K562 (cell line): ENCODE results near the gene TNN. TPM values are rescaled to one million over a fixed set of nuclear protein-coding genes. Genes with fewer than 3 reads are reported as not detected.

ENCODE experiments used
- ATAC-seq: fragments of 200-7000 bp; cut with Tn5 transposase; 3 replicates; pipeline ENCODE4 v1.9.1; 2020; ENCODE audit warnings: moderate library complexity
- BruUV-seq: library from RNA; stranded (reverse); fragments of 400-500 nt; replicated peaks from 2 replicates; lab custom pipeline; 2021; lab: Mats Ljungman, UMichigan
- CTCF ChIA-PET: fragments of 300-600 bp; formaldehyde crosslinking; extraction: SDS; loops from one replicate; lab custom pipeline; 2021; ENCODE audit warnings: low intra/inter-chr PET ratio; lab: Yijun Ruan, JAX
- POLR2A ChIA-PET: fragments of 300-600, 350-650 bp; sonication (Branson Sonifier 250); formaldehyde crosslinking; extraction: SDS; loops from one replicate; lab custom pipeline; 2021; ENCODE audit warnings: antibody characterized with exemption, inconsistent platforms; lab: Yijun Ruan, JAX
- DNase-seq, 4 experiments: peaks; one replicate each; pipeline versions ENCODE4 v3.0.0 to v3.0.0-alpha.2; 2011 to 2018; ENCODE audit warnings: low spot score in 3 of 4, mixed read lengths in 3 of 4; ENCODE audit errors: extremely low read depth in 1 of 4
- FAIRE-seq: peaks from 2 replicates; lab custom pipeline; 2011; peaks lifted over from hg19 to GRCh38; lab: Jason Lieb, UNC
- H2AFZ ChIP-seq: 2 replicates; pipeline ENCODE4 v1.6.0; 2011; ENCODE audit warnings: low read depth, low read length, control low read depth, inconsistent platforms
- H3K27ac ChIP-seq: fragments of 200-600 bp; 3 replicates; pipeline ENCODE4 v1.8.0; 2011; ENCODE audit warnings: low read depth, mild to moderate bottlenecking, control low read depth, inconsistent platforms, low read length, moderate library complexity, mixed read lengths; ENCODE audit errors: extremely low read depth
- H3K27me3 ChIP-seq, 2 experiments: fragments of 300-600 bp in 1 of 2; 2 replicates in 1 of 2; 3 replicates in 1 of 2; pipeline versions ENCODE4 v1.6.0 to v1.8.0; 2011; ENCODE audit warnings: inconsistent platforms in 2 of 2, low read length in 2 of 2, mild to moderate bottlenecking in 1 of 2, mixed read lengths in 1 of 2, moderate library complexity in 1 of 2; ENCODE audit not compliant: control insufficient read depth in 2 of 2, insufficient read depth in 2 of 2
- H3K36me3 ChIP-seq: fragments of 300-600 bp; 3 replicates; pipeline ENCODE4 v1.8.0; 2011; ENCODE audit warnings: mild to moderate bottlenecking, low read length, inconsistent platforms; ENCODE audit not compliant: control insufficient read depth, insufficient read depth
- H3K4me1 ChIP-seq, 2 experiments: fragments of 200-600 bp in 1 of 2; replicated peaks in 1 of 2; 2 replicates in 1 of 2; 3 replicates in 1 of 2; pipeline versions ENCODE4 v1.5.1 to v1.8.0; 2011; ENCODE audit warnings: inconsistent platforms in 2 of 2, low read length in 2 of 2, mild to moderate bottlenecking in 1 of 2, mixed read lengths in 1 of 2, moderate library complexity in 1 of 2; ENCODE audit not compliant: control insufficient read depth in 2 of 2, insufficient read depth in 2 of 2
- H3K4me2 ChIP-seq: 2 replicates; pipeline ENCODE4 v1.6.1; 2011; ENCODE audit warnings: low read length, control low read depth, inconsistent platforms, mixed read lengths; ENCODE audit not compliant: insufficient read depth
- H3K4me3 ChIP-seq: fragments of 200-600 bp; sonication (generic), shearing (Covaris generic); 2 replicates; pipeline ENCODE4 v1.5.1; 2016; ENCODE audit warnings: control low read depth, inconsistent platforms
- H3K79me2 ChIP-seq: fragments of 200-600 bp; 3 replicates; pipeline ENCODE4 v1.8.0; 2011; ENCODE audit warnings: low read length, inconsistent platforms; ENCODE audit not compliant: control insufficient read depth, insufficient read depth
- H3K9ac ChIP-seq, 2 experiments: 2 replicates each; pipeline versions ENCODE4 v1.6.0 to v1.6.1; 2011; ENCODE audit warnings: low read depth in 2 of 2, low read length in 2 of 2, control low read depth in 1 of 2, inconsistent platforms in 1 of 2, mild to moderate bottlenecking in 1 of 2, mixed read lengths in 1 of 2; ENCODE audit not compliant: insufficient read depth in 1 of 2
- H3K9me1 ChIP-seq: one replicate; pipeline ENCODE4 v1.6.0; 2011; ENCODE audit warnings: inconsistent platforms, mild to moderate bottlenecking, low read length, moderate library complexity; ENCODE audit not compliant: control insufficient read depth, insufficient read depth
- H3K9me3 ChIP-seq: replicated peaks from 2 replicates; pipeline ENCODE4 v1.5.1; 2011; ENCODE audit warnings: low read depth, low read length, inconsistent platforms; ENCODE audit not compliant: control insufficient read depth, insufficient read depth
- H4K20me1 ChIP-seq: replicated peaks from 2 replicates; pipeline ENCODE4 v1.6.1; 2011; ENCODE audit warnings: low read length, inconsistent platforms, mixed read lengths; ENCODE audit not compliant: control insufficient read depth, insufficient read depth
- CHCHD3 ChIP-seq: fragments of 250-450 bp; sonication (Bioruptor Pico); IDR thresholded peaks from 2 replicates; pipeline ENCODE4 v2.1.2; 2022; ENCODE audit warnings: mild to moderate bottlenecking
- HNRNPK ChIP-seq: fragments of 200-400 bp; formaldehyde crosslinking; IDR thresholded peaks from one replicate; pipeline ENCODE4 v1.6.1; 2018; ENCODE audit warnings: mild to moderate bottlenecking, low read depth, low read length; ENCODE audit not compliant: poor library complexity, severe bottlenecking
- KLF10 ChIP-seq: fragments of 250-450 bp; sonication (Bioruptor Pico); IDR thresholded peaks from 2 replicates; pipeline ENCODE4 v1.6.1; 2021; ENCODE audit warnings: matching md5 sums
- MGA ChIP-seq: fragments of 450-650 bp; IDR thresholded peaks from 2 replicates; pipeline ENCODE4 v1.6.1; 2016; ENCODE audit warnings: mild to moderate bottlenecking, moderate library complexity
- NCOA4 ChIP-seq: fragments of 450-650 bp; IDR thresholded peaks from 2 replicates; pipeline ENCODE4 v1.6.1; 2018; ENCODE audit warnings: mild to moderate bottlenecking; ENCODE audit not compliant: partially characterized antibody
- PRDM10 ChIP-seq: fragments of 450-650 bp; IDR thresholded peaks from 2 replicates; pipeline ENCODE4 v1.6.1; 2018; ENCODE audit not compliant: partially characterized antibody
- RBM14 ChIP-seq: fragments of 200-400 bp; formaldehyde crosslinking; IDR thresholded peaks from 2 replicates; pipeline ENCODE4 v1.6.1; 2018; ENCODE audit warnings: low read depth, mild to moderate bottlenecking, low read length, moderate library complexity, borderline replicate concordance; ENCODE audit not compliant: insufficient read depth
- ZNF384 ChIP-seq: IDR thresholded peaks from 2 replicates; pipeline ENCODE4 v1.6.1; 2012; ENCODE audit warnings: low read depth, low read length, improper control_type of control experiment
- WGBS: fragments of 100-300 bp; shearing (Covaris generic); methylation state at CpG from one replicate; pipeline ENCODE4 v1.1.6; 2016; ENCODE audit warnings: low coverage, mixed read lengths; ENCODE audit not compliant: insufficient coverage; ENCODE audit errors: missing lambda C conversion rate; 5-methylcytosine and 5-hydroxymethylcytosine counted together
- in situ Hi-C: fragments of 300-500 bp; cut with MboI; formaldehyde crosslinking; loops from 4 replicates; pipeline ENCODE4 v1.15.0; 2018; ENCODE audit warnings: inconsistent platforms, mixed read lengths
- intact Hi-C: fragments of 100-400 bp; cut with micrococcal nuclease; formaldehyde crosslinking; loops from 2 replicates; pipeline ENCODE4 v1.14.2; 2022
- polyA plus RNA-seq, 8 experiments: library from polyadenylated mRNA; depleted of rRNA in 4 of 8; stranded (reverse) in 5 of 8; unstranded in 3 of 8; fragments of >200 nt; fragmentation: Nextera tagmentation in 2 of 8; fragmentation: Illumina TruSeq in 1 of 8; extraction: Ambion mirVana in 2 of 8; extraction: Trizol in 1 of 8; gene quantifications; 2 replicates each; pipeline versions ENCODE4 v1.2.1 to v1.2.3, GENCODE V29; 2011 to 2014; ENCODE audit warnings: inconsistent platforms in 1 of 8, missing spikeins in 1 of 8
- total RNA-seq, 7 experiments: library from RNA; depleted of rRNA in 6 of 7; stranded (reverse); fragments of >200 nt in 6 of 7; fragmentation: Illumina TruSeq in 2 of 7; extraction: Trizol in 2 of 7; gene quantifications; 2 replicates each; pipeline versions ENCODE4 v1.2.1 to v1.2.3, GENCODE V29; 2011 to 2021; ENCODE audit warnings: low replicate concordance in 1 of 7

Gene TNN
- total and polyA plus RNA-seq, 9 of the 15 experiments (the other 6 are each of a cell fraction or from before 2014, with no cell fraction given) = 0.01 to 0.09 (median 0.07) TPM; not detected in 4

GRCh38 chr1:175054736-175055135 is 12.9 kb upstream of the TNN start:
- CTCF ChIA-PET = no interaction called here
- 0% methylated on average over 3 of the region's 3 CpGs for WGBS
- TF ChIP-seq RBM14 = no peak
- TF ChIP-seq ZNF384 = no peak
- TF ChIP-seq MGA = no peak
- no peak for TF ChIP-seq PRDM10
- TF ChIP-seq NCOA4 = no peak
- TF ChIP-seq HNRNPK = no peak
- TF ChIP-seq CHCHD3 = no peak
- TF ChIP-seq KLF10 (CRISPR knock-in tag) = no peak

More at GRCh38 chr1:175054736-175055135, 12.9 kb upstream of the TNN start:
- in situ Hi-C loops = no loop called here
- H3K79me2 ChIP-seq = no peaks in the 10 kb centered on the region
- no TSS peak for BruUV-seq
- POLR2A ChIA-PET = no interaction called here
- no peak overlapping the region for H3K4me3 ChIP-seq
- H4K20me1 ChIP-seq = no peaks in the 10 kb centered on the region
- no peak for DNase-seq
- FAIRE-seq = no peak
- H3K27me3 ChIP-seq = peaks cover 9 to 19% of the 10 kb centered on the region in 2 experiments
- H3K4me1 ChIP-seq = no peaks in the 10 kb centered on the region
- no peaks in the 10 kb centered on the region for H3K36me3 ChIP-seq
- no peaks in the 10 kb centered on the region for H3K9me3 ChIP-seq
- no peak overlapping the region for H3K4me2 ChIP-seq
- H3K27ac ChIP-seq = no peak overlapping the region
- H2AFZ ChIP-seq = no peak overlapping the region
- intact Hi-C loops = no loop called here
- no peak for ATAC-seq
- H3K9me1 ChIP-seq = no peaks in the 10 kb centered on the region
- no peak overlapping the region for H3K9ac ChIP-seq
